SK-N-SH (cell line): ENCODE data around the gene USP2. TPM values are rescaled to one million over a fixed set of nuclear protein-coding genes. Genes with fewer than 3 reads are reported as not detected.

Experiments used
- CTCF ChIA-PET: fragments of 300-600, 350-600 bp; formaldehyde crosslinking; extraction: SDS; loops from one replicate; lab custom pipeline; 2021; lab: Yijun Ruan, JAX
- POLR2A ChIA-PET: fragments of 350-600 bp; sonication (Branson Sonifier 250); formaldehyde crosslinking; extraction: SDS; loops from one replicate; lab custom pipeline; 2020; ENCODE audit warnings: antibody characterized with exemption, inconsistent platforms; lab: Yijun Ruan, JAX
- DNase-seq: peaks from one replicate; pipeline ENCODE4 v3.0.0; 2012
- H2AFZ ChIP-seq: fragments of 200-600 bp; sonication (generic); 2 replicates; pipeline ENCODE4 v1.8.1; 2016; ENCODE audit warnings: antibody characterized with exemption, mild to moderate bottlenecking, low read depth
- H3F3A ChIP-seq: fragments of 200-600 bp; sonication (generic); replicated peaks from 2 replicates; pipeline ENCODE3; 2016; ENCODE audit warnings: antibody characterized with exemption, mild to moderate bottlenecking; ENCODE audit not compliant: insufficient read depth
- H3K27ac ChIP-seq, 2 experiments: fragments of 200-500 bp in 1 of 2; fragments of 200-600 bp in 1 of 2; sonication (Bioruptor generic) in 1 of 2; sonication (generic), shearing (Covaris generic) in 1 of 2; 2 replicates each; pipeline versions ENCODE4 v1.5.1 to v1.6.1; 2014 to 2016; ENCODE audit warnings: low read depth in 2 of 2, inconsistent platforms in 1 of 2, low read length in 1 of 2, mild to moderate bottlenecking in 1 of 2, mixed read lengths in 1 of 2
- H3K27me3 ChIP-seq: fragments of 200-600 bp; sonication (generic), shearing (Covaris generic); 2 replicates; pipeline ENCODE4 v1.6.1; 2016; ENCODE audit warnings: mixed run types; ENCODE audit not compliant: insufficient read depth
- H3K36me3 ChIP-seq, 2 experiments: fragments of 200-500 bp in 1 of 2; fragments of 200-600 bp in 1 of 2; sonication (Bioruptor generic) in 1 of 2; sonication (generic) in 1 of 2; replicated peaks in 1 of 2; 2 replicates each; pipeline versions ENCODE3 to v1.5.1; 2014 to 2016; ENCODE audit warnings: low read length in 1 of 2, mild to moderate bottlenecking in 1 of 2; ENCODE audit not compliant: insufficient read depth in 2 of 2, control insufficient read depth in 1 of 2
- H3K4me1 ChIP-seq, 2 experiments: fragments of 200-500 bp in 1 of 2; fragments of 200-600 bp in 1 of 2; sonication (Bioruptor generic) in 1 of 2; sonication (generic), shearing (Covaris generic) in 1 of 2; 2 replicates each; pipeline versions ENCODE4 v1.5.1 to v1.6.1; 2014 to 2016; ENCODE audit warnings: low read depth in 1 of 2, low read length in 1 of 2, mixed run types in 1 of 2; ENCODE audit not compliant: insufficient read depth in 2 of 2, control insufficient read depth in 1 of 2
- H3K4me2 ChIP-seq: fragments of 200-600 bp; sonication (generic), shearing (Covaris generic); 2 replicates; pipeline ENCODE4 v1.6.1; 2017; ENCODE audit warnings: mixed run types
- H3K4me3 ChIP-seq, 2 experiments: fragments of 200-500 bp in 1 of 2; fragments of 200-600 bp in 1 of 2; sonication (Bioruptor generic) in 1 of 2; sonication (generic), shearing (Covaris generic) in 1 of 2; 2 replicates each; pipeline versions ENCODE4 v1.5.1 to v1.8.1; 2014 to 2016; ENCODE audit warnings: low read depth in 2 of 2, inconsistent platforms in 1 of 2, low read length in 1 of 2, mild to moderate bottlenecking in 1 of 2, mixed read lengths in 1 of 2, moderate library complexity in 1 of 2
- H3K79me2 ChIP-seq: fragments of 200-600 bp; sonication (generic); 2 replicates; pipeline ENCODE4 v1.8.1; 2017; ENCODE audit warnings: mild to moderate bottlenecking; ENCODE audit not compliant: insufficient read depth
- H3K9ac ChIP-seq: fragments of 200-600 bp; sonication (generic); 2 replicates; pipeline ENCODE4 v1.6.1; 2017; ENCODE audit warnings: mixed run types
- H3K9me2 ChIP-seq: fragments of 200-600 bp; sonication (generic); 2 replicates; pipeline ENCODE4 v1.6.1; 2017; ENCODE audit warnings: mixed run types
- H3K9me3 ChIP-seq: fragments of 200-600 bp; sonication (generic); 2 replicates; pipeline ENCODE4 v1.6.1; 2017; ENCODE audit warnings: mixed run types, mild to moderate bottlenecking, moderate library complexity
- H4K20me1 ChIP-seq: fragments of 200-600 bp; sonication (generic); 2 replicates; pipeline ENCODE4 v1.6.1; 2017; ENCODE audit warnings: mild to moderate bottlenecking, mixed run types; ENCODE audit not compliant: insufficient read depth
- MEF2A ChIP-seq: IDR thresholded peaks from 2 replicates; pipeline ENCODE4 v1.4.0; 2012; ENCODE audit warnings: low read depth, borderline replicate concordance
- NRF1 ChIP-seq: IDR thresholded peaks from 2 replicates; pipeline ENCODE4 v1.6.1; 2012; ENCODE audit warnings: low read depth, mild to moderate bottlenecking, low read length
- POLR2AphosphoS5 ChIP-seq: IDR thresholded peaks from 2 replicates; pipeline ENCODE4 v1.6.1; 2012; ENCODE audit warnings: low read depth, low read length
- TAF1 ChIP-seq: IDR thresholded peaks from 2 replicates; pipeline ENCODE4 v1.6.1; 2012; ENCODE audit warnings: low read depth, mild to moderate bottlenecking, low read length, moderate library complexity, borderline replicate concordance
- TCF12 ChIP-seq: IDR thresholded peaks from 2 replicates; pipeline ENCODE4 v1.4.0; 2012
- WGBS: methylation state at CpG from one replicate; pipeline ENCODE4 v1.1.6; 2017; ENCODE audit warnings: low lambda C conversion rate; 5-methylcytosine and 5-hydroxymethylcytosine counted together
- polyA plus RNA-seq, 3 experiments: library from polyadenylated mRNA; depleted of rRNA; stranded (reverse); fragments of >200 nt; gene quantifications; 2 replicates each; pipeline ENCODE4 v1.2.3, GENCODE V29; 2012
- TF ChIP-seq, protein P1 (sequence below): fragments of 200-600 bp; sonication (generic); IDR thresholded peaks from 2 replicates; pipeline ENCODE4 v1.6.1; 2017; ENCODE audit warnings: antibody characterized with exemption, mild to moderate bottlenecking, moderate library complexity
- TF ChIP-seq, protein P2 (sequence below): IDR thresholded peaks from 2 replicates; pipeline ENCODE4 v1.6.1; 2012; ENCODE audit warnings: mild to moderate bottlenecking, low read depth, low read length, moderate library complexity

Gene USP2
- polyA plus RNA-seq, 1 of the 3 experiments (the other 2 are of a cell fraction): 0.97 TPM

- no peak overlapping the region for H3K9ac ChIP-seq
- H3F3A ChIP-seq: no peaks in the 10 kb centered on the region
- no peak overlapping the region for H2AFZ ChIP-seq
- POLR2A ChIA-PET: no interaction called here
- no peaks in the 10 kb centered on the region for H3K4me1 ChIP-seq
- no peak overlapping the region for H3K27ac ChIP-seq
- no peaks in the 10 kb centered on the region for H4K20me1 ChIP-seq
- 98% methylated on average over 5 of the region's 5 CpGs for WGBS
- H3K36me3 ChIP-seq: no peaks in the 10 kb centered on the region
- no peak overlapping the region for H3K4me3 ChIP-seq
- H3K9me2 ChIP-seq: no peaks in the 10 kb centered on the region
- no peaks in the 10 kb centered on the region for H3K27me3 ChIP-seq
- DNase-seq: no peak
- no peaks in the 10 kb centered on the region for H3K9me3 ChIP-seq
- CTCF ChIA-PET: interaction anchor here (3.7 kb wide), 1 partner anchor 9 kb away, joined by 16 read pairs; the partner anchor contains the start of gene USP2
- TF ChIP-seq MEF2A: no peak
- TF ChIP-seq, protein P1, sequence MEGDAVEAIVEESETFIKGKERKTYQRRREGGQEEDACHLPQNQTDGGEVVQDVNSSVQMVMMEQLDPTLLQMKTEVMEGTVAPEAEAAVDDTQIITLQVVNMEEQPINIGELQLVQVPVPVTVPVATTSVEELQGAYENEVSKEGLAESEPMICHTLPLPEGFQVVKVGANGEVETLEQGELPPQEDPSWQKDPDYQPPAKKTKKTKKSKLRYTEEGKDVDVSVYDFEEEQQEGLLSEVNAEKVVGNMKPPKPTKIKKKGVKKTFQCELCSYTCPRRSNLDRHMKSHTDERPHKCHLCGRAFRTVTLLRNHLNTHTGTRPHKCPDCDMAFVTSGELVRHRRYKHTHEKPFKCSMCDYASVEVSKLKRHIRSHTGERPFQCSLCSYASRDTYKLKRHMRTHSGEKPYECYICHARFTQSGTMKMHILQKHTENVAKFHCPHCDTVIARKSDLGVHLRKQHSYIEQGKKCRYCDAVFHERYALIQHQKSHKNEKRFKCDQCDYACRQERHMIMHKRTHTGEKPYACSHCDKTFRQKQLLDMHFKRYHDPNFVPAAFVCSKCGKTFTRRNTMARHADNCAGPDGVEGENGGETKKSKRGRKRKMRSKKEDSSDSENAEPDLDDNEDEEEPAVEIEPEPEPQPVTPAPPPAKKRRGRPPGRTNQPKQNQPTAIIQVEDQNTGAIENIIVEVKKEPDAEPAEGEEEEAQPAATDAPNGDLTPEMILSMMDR: peak; percentile 33; the same call in 1 of the 2 replicates
- H3K79me2 ChIP-seq: no peaks in the 10 kb centered on the region
- no peak overlapping the region for H3K4me2 ChIP-seq
Observed at GRCh38 chr11:119389611-119390254, 8.2 kb upstream of the USP2 start.

DNA sequence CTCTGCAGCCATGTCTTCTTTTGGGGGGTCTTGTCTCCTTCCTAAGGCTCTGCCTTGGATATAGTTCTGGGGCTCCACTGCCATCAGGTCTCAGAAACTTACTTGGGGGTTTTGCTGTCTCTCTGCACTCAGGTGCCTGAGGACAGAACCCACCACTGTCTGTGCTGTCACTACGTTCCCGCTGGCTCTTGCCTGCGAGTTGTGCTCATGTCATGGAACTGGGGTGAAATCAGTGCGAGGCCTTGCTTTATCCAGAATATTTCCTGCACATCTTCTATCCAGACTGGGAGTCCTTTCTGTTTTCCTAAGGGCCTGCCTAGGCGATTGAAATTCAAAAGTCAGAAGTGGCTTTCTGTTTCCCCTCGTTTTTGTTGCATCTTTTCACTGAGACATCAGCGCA is 6.6 kb upstream of the USP2 start:
- H3K27me3 ChIP-seq: no peaks in the 10 kb centered on the region
- ChIA-PET POLR2A (no interaction called here), CTCF (interaction anchor here (1.4 to 22.5 kb wide), 2 partner anchors 10 to 89 kb away, joined by 7 to 390 read pairs; no protein-coding TSS in a partner anchor)
- no peak for TF ChIP-seq POLR2AphosphoS5
- TF ChIP-seq, protein P2, sequence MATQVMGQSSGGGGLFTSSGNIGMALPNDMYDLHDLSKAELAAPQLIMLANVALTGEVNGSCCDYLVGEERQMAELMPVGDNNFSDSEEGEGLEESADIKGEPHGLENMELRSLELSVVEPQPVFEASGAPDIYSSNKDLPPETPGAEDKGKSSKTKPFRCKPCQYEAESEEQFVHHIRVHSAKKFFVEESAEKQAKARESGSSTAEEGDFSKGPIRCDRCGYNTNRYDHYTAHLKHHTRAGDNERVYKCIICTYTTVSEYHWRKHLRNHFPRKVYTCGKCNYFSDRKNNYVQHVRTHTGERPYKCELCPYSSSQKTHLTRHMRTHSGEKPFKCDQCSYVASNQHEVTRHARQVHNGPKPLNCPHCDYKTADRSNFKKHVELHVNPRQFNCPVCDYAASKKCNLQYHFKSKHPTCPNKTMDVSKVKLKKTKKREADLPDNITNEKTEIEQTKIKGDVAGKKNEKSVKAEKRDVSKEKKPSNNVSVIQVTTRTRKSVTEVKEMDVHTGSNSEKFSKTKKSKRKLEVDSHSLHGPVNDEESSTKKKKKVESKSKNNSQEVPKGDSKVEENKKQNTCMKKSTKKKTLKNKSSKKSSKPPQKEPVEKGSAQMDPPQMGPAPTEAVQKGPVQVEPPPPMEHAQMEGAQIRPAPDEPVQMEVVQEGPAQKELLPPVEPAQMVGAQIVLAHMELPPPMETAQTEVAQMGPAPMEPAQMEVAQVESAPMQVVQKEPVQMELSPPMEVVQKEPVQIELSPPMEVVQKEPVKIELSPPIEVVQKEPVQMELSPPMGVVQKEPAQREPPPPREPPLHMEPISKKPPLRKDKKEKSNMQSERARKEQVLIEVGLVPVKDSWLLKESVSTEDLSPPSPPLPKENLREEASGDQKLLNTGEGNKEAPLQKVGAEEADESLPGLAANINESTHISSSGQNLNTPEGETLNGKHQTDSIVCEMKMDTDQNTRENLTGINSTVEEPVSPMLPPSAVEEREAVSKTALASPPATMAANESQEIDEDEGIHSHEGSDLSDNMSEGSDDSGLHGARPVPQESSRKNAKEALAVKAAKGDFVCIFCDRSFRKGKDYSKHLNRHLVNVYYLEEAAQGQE: no peak
- TF ChIP-seq MEF2A: no peak
- no peak for TF ChIP-seq TCF12
- TF ChIP-seq NRF1: no peak
- no peak for TF ChIP-seq TAF1
- 78% methylated on average over 7 of the region's 7 CpGs for WGBS
- no peaks in the 10 kb centered on the region for H3K4me1 ChIP-seq
- no peak overlapping the region for H2AFZ ChIP-seq
- H3K36me3 ChIP-seq: no peaks in the 10 kb centered on the region
- no peaks in the 10 kb centered on the region for H3K79me2 ChIP-seq
- no peak overlapping the region for H3K9ac ChIP-seq
- H3F3A ChIP-seq: no peaks in the 10 kb centered on the region
- DNase-seq: no peak
- H3K9me3 ChIP-seq: no peaks in the 10 kb centered on the region
- H3K9me2 ChIP-seq: no peaks in the 10 kb centered on the region
- no peaks in the 10 kb centered on the region for H4K20me1 ChIP-seq
- H3K4me3 ChIP-seq: no peak overlapping the region
- H3K4me2 ChIP-seq: no peak overlapping the region
- no peak overlapping the region for H3K27ac ChIP-seq
